GM12878 (cell line): Measurements from ENCODE around the gene ELP1. TPM values are rescaled to one million over a fixed set of nuclear protein-coding genes. Genes with fewer than 3 reads are reported as not detected.

ENCODE experiments used
- ATAC-seq: fragments of 200-7000 bp; cut with Tn5 transposase; 3 replicates; pipeline ENCODE4 v1.9.1; 2020; ENCODE audit warnings: mild to moderate bottlenecking, moderate library complexity
- BruUV-seq: library from RNA; stranded (reverse); fragments of 400-500 nt; replicated peaks from 2 replicates; lab custom pipeline; 2021; lab: Mats Ljungman, UMichigan
- CTCF ChIA-PET: fragments of 300-600 bp; sonication (Branson Sonifier 250); formaldehyde crosslinking; extraction: SDS; loops from one replicate; lab custom pipeline; 2021; ENCODE audit warnings: inconsistent platforms; lab: Yijun Ruan, JAX
- POLR2A ChIA-PET: fragments of 350-600 bp; formaldehyde crosslinking; extraction: SDS; loops from one replicate; lab custom pipeline; 2021; ENCODE audit warnings: inconsistent platforms; lab: Charles Lee
- RAD21 ChIA-PET: fragments of 300-600 bp; sonication (Branson Sonifier 250); formaldehyde crosslinking; loops from one replicate; lab custom pipeline; 2023; ENCODE audit warnings: antibody characterized with exemption; ENCODE audit not compliant: unreplicated experiment; lab: Charles Lee
- SMC1A ChIA-PET: fragments of 300-600 bp; sonication (Branson Sonifier 250); formaldehyde crosslinking; loops from one replicate; lab custom pipeline; 2023; ENCODE audit not compliant: unreplicated experiment, uncharacterized antibody; lab: Charles Lee
- DNase-seq: peaks from one replicate; pipeline ENCODE4 v3.0.0-alpha.2; 2011; ENCODE audit warnings: low read depth, low spot score
- FAIRE-seq: peaks from 3 replicates; lab custom pipeline; 2011; peaks lifted over from hg19 to GRCh38; lab: Jason Lieb, UNC
- H2AFZ ChIP-seq: 2 replicates; pipeline ENCODE4 v1.6.0; 2011; ENCODE audit warnings: low read depth, low read length, control low read depth; ENCODE audit not compliant: control insufficient read depth
- H3K27ac ChIP-seq: 2 replicates; pipeline ENCODE4 v1.5.1; 2011; ENCODE audit warnings: control low read depth; ENCODE audit not compliant: control insufficient read depth, insufficient read depth
- H3K27me3 ChIP-seq, 2 experiments: replicated peaks in 1 of 2; 2 replicates each; pipeline versions ENCODE4 v1.6.0 to v1.6.1; 2011; ENCODE audit warnings: low read length in 1 of 2; ENCODE audit not compliant: control insufficient read depth in 2 of 2, insufficient read depth in 2 of 2
- H3K36me3 ChIP-seq, 2 experiments: 2 replicates each; pipeline ENCODE4 v1.5.1; 2011; ENCODE audit warnings: low read length in 1 of 2; ENCODE audit not compliant: control insufficient read depth in 2 of 2, insufficient read depth in 2 of 2
- H3K4me1 ChIP-seq: 2 replicates; pipeline ENCODE4 v1.6.1; 2011; ENCODE audit warnings: mild to moderate bottlenecking, low read length, moderate library complexity, mixed read lengths; ENCODE audit not compliant: control insufficient read depth, insufficient read depth
- H3K4me2 ChIP-seq: 2 replicates; pipeline ENCODE4 v1.6.0; 2011; ENCODE audit warnings: control low read depth; ENCODE audit not compliant: control insufficient read depth, insufficient read depth
- H3K4me3 ChIP-seq: fragments of 200-600 bp; sonication (generic); 2 replicates; pipeline ENCODE4 v1.5.1; 2016
- H3K79me2 ChIP-seq: 2 replicates; pipeline ENCODE4 v1.6.0; 2011; ENCODE audit warnings: low read length; ENCODE audit not compliant: control insufficient read depth, insufficient read depth
- H3K9ac ChIP-seq: 2 replicates; pipeline ENCODE4 v1.8.0; 2011; ENCODE audit warnings: low read length, control low read depth, mixed read lengths; ENCODE audit not compliant: control insufficient read depth, insufficient read depth
- H3K9me3 ChIP-seq: replicated peaks from 3 replicates; pipeline ENCODE4 v1.5.1; 2011; ENCODE audit warnings: mild to moderate bottlenecking, low read length; ENCODE audit not compliant: control insufficient read depth, insufficient read depth
- H4K20me1 ChIP-seq: 2 replicates; pipeline ENCODE4 v1.6.0; 2011; ENCODE audit not compliant: control insufficient read depth, insufficient read depth
- BACH1 ChIP-seq: fragments of 450-650 bp; IDR thresholded peaks from 2 replicates; pipeline ENCODE4 v1.6.1; 2017; ENCODE audit warnings: mild to moderate bottlenecking, borderline replicate concordance
- CTCF ChIP-seq, 3 experiments: IDR thresholded peaks in 2 of 3; conservative IDR thresholded peaks in 1 of 3; 2 replicates each; pipeline ENCODE4 v1.5.1; 2011; ENCODE audit warnings: low read depth in 3 of 3, low read length in 3 of 3, mild to moderate bottlenecking in 3 of 3, control low read depth in 2 of 3, moderate library complexity in 2 of 3, inconsistent platforms in 1 of 3, mixed read lengths in 1 of 3; ENCODE audit not compliant: control insufficient read depth in 2 of 3, insufficient read depth in 1 of 3; ENCODE audit errors: extremely low read depth in 1 of 3
- EZH2 ChIP-seq: IDR thresholded peaks from 2 replicates; pipeline ENCODE4 v1.6.1; 2012; ENCODE audit warnings: low read depth, mild to moderate bottlenecking, control low read depth, inconsistent platforms, low read length, borderline replicate concordance; ENCODE audit not compliant: control insufficient read depth
- IRF3 ChIP-seq: fragments of 450-650 bp; IDR thresholded peaks from 2 replicates; pipeline ENCODE4 v1.6.1; 2014; ENCODE audit warnings: mild to moderate bottlenecking
- JUND ChIP-seq: IDR thresholded peaks from 2 replicates; pipeline ENCODE4 v1.6.1; 2012; ENCODE audit warnings: low read depth, mild to moderate bottlenecking, low read length, improper control_type of control experiment, moderate library complexity
- MEF2A ChIP-seq: IDR thresholded peaks from 2 replicates; pipeline ENCODE4 v1.6.1; 2011; ENCODE audit warnings: low read depth, mild to moderate bottlenecking, low read length, moderate library complexity; ENCODE audit not compliant: insufficient read depth
- MXI1 ChIP-seq: fragments of 150-350 bp; IDR thresholded peaks from 2 replicates; pipeline ENCODE4 v1.6.1; 2011; ENCODE audit warnings: low read depth, mild to moderate bottlenecking, inconsistent platforms, low read length, improper control_type of control experiment
- NFYA ChIP-seq: IDR thresholded peaks from 2 replicates; pipeline ENCODE4 v1.6.1; 2011; ENCODE audit warnings: low read depth, mild to moderate bottlenecking, low read length, improper control_type of control experiment, borderline replicate concordance
- SMC3 ChIP-seq: IDR thresholded peaks from 2 replicates; pipeline ENCODE4 v1.6.1; 2011; ENCODE audit warnings: low read length, improper control_type of control experiment, borderline replicate concordance
- SREBF2 ChIP-seq: IDR thresholded peaks from 2 replicates; pipeline ENCODE4 v1.6.1; 2012; ENCODE audit warnings: mild to moderate bottlenecking, low read length
- ZBTB4 ChIP-seq: fragments of 450-650 bp; formaldehyde crosslinking; IDR thresholded peaks from 2 replicates; pipeline ENCODE4 v1.4.0; 2022; ENCODE audit warnings: mild to moderate bottlenecking, moderate library complexity
- ZNF687 ChIP-seq: fragments of 450-650 bp; IDR thresholded peaks from 2 replicates; pipeline ENCODE4 v1.6.1; 2017; ENCODE audit warnings: mild to moderate bottlenecking, moderate library complexity
- ZSCAN29 ChIP-seq: fragments of 450-650 bp; IDR thresholded peaks from 2 replicates; pipeline ENCODE4 v1.6.1; 2017; ENCODE audit warnings: mild to moderate bottlenecking, moderate library complexity
- ZZZ3 ChIP-seq: IDR thresholded peaks from 2 replicates; pipeline ENCODE4 v1.6.1; 2011; ENCODE audit warnings: low read depth; ENCODE audit not compliant: control insufficient read depth, insufficient read length
- WGBS: methylation state at CpG from one replicate; pipeline ENCODE4 v1.1.6; 2016; ENCODE audit warnings: low lambda C conversion rate; ENCODE audit not compliant: insufficient replicate concordance, insufficient coverage; ENCODE audit errors: missing lambda C conversion rate; 5-methylcytosine and 5-hydroxymethylcytosine counted together
- in situ Hi-C: fragments of 300-500 bp; cut with MboI; formaldehyde crosslinking; loops from 9 replicates; pipeline ENCODE4 v1.14.3; 2018; ENCODE audit warnings: mixed read lengths
- intact Hi-C: fragments of 100-400 bp; cut with micrococcal nuclease; formaldehyde crosslinking; loops from one replicate; pipeline ENCODE4 v1.14.2; 2022; ENCODE audit not compliant: unreplicated experiment
- polyA plus RNA-seq, 11 experiments: library from polyadenylated mRNA; depleted of rRNA in 4 of 11; unstranded in 6 of 11; stranded (reverse) in 5 of 11; fragments of >200 nt; fragmentation: Nextera tagmentation in 4 of 11; fragmentation: Illumina TruSeq in 1 of 11; extraction: Ambion mirVana in 4 of 11; extraction: Trizol in 1 of 11; gene quantifications; 1 replicate in 1 of 11; 2 replicates in 10 of 11; pipeline versions ENCODE4 v1.2.1 to v1.2.3, GENCODE V29; 2011 to 2016; ENCODE audit warnings: inconsistent platforms in 2 of 11, missing spikeins in 2 of 11, low read depth in 1 of 11
- total RNA-seq, 4 experiments: library from RNA; depleted of rRNA in 3 of 4; stranded (reverse); fragments of >200 nt in 3 of 4; fragmentation: Illumina TruSeq in 1 of 4; extraction: Trizol in 1 of 4; gene quantifications; 2 replicates each; pipeline versions ENCODE4 v1.2.1 to v1.2.3, GENCODE V29; 2013 to 2021

The ELP1 gene
- total and polyA plus RNA-seq, 10 of the 15 experiments (the other 5 are each of a cell fraction or from before 2014, with no cell fraction given), result 9.7 to 29.9 (median 26.0) TPM

GRCh38 chr9:108884701-108885100, 49.2 kb downstream of the ELP1 start:
- POLR2A ChIA-PET, result no interaction called here
- intact Hi-C loops, result no loop called here
- Histone ChIP-seq H3K4me3 (no peak overlapping the region), H3K9ac (no peak overlapping the region), H3K4me2 (no peak overlapping the region), H3K4me1 (peaks cover 8% of the 10 kb centered on the region), H3K27ac (no peak overlapping the region), H3K9me3 (no peaks in the 10 kb centered on the region), H3K36me3 (peaks cover 2 to 10% of the 10 kb centered on the region in 2 experiments), H2AFZ (no peak overlapping the region), H3K79me2 (no peaks in the 10 kb centered on the region), H4K20me1 (no peaks in the 10 kb centered on the region), H3K27me3 (no peaks in the 10 kb centered on the region)
- no TSS peak for BruUV-seq
- FAIRE-seq (no peak), DNase-seq (no peak), ATAC-seq (no peak)
- RAD21 ChIA-PET, result no interaction called here
- in situ Hi-C loops, result no loop called here
- CTCF ChIA-PET, result no interaction called here
- WGBS, result 98% methylated on average over 3 of the region's 3 CpGs
- SMC1A ChIA-PET, result interaction anchor here (2.0 kb wide), 1 partner anchor 16 kb away, joined by 8 read pairs; no protein-coding TSS in a partner anchor
- TF ChIP-seq MXI1 (no peak), JUND (no peak), NFYA (no peak), MEF2A (no peak), SMC3 (no peak), ZZZ3 (no peak), ZBTB4 (CRISPR knock-in tag) (no peak), ZSCAN29 (no peak), ZNF687 (no peak), BACH1 (no peak), SREBF2 (no peak), EZH2 (no peak), CTCF (IDR thresholded peaks at IDR 0.05 in 2 of 3, conservative IDR thresholded peaks at IDR 0.05 in 1 of 3; ENCODE audit: control insufficient read depth in 2 of 3, extremely low read depth in 1 of 3, insufficient read depth in 1 of 3, low read depth in 3 of 3, low read length in 3 of 3) (no peak), IRF3 (no peak)
